HK-2 (cell line): ENCODE results near the gene BPI.
A peak's percentile ranks its signal among the peaks of the same experiment; 100 is the strongest.
"Not testable (repeated sequence)": the region's sequence is repeated elsewhere in the genome, so short reads cannot be mapped to it uniquely, and the experiment has no call there.

Experiments used
- DNase-seq: peaks from one replicate; pipeline ENCODE4 v3.0.0-alpha.2; 2018; ENCODE audit not compliant: unreplicated experiment

BPI gene

DNA sequence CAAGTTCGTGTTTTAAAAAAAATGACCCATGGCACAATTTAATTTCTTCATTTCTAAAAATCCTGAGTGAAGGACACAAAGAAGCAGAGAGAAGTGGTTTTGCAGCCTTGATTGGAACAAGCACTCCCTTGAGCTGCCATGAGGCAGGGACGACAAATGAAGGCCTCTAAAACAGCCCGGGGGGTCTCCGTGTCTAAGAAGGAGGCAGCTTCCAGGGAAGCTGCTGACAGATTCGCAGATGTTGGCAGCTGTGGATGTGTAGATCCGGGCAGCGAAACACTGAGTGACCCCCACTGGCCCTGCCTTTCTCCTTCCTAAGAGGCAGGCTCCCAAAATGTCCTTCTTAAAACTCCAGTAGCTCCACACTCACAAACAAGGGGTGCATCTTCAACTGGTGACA lies 32.8 kb downstream of the BPI start:
- DNase-seq, result no peak

GRCh38 chr20:38337561-38338140 lies 33.7 kb downstream of the BPI start:
- DNase-seq, result peak; percentile 32

- no peak for DNase-seq
These were observed 35.0 kb downstream of the BPI start for GRCh38 chr20:38338849-38339520.

DNA sequence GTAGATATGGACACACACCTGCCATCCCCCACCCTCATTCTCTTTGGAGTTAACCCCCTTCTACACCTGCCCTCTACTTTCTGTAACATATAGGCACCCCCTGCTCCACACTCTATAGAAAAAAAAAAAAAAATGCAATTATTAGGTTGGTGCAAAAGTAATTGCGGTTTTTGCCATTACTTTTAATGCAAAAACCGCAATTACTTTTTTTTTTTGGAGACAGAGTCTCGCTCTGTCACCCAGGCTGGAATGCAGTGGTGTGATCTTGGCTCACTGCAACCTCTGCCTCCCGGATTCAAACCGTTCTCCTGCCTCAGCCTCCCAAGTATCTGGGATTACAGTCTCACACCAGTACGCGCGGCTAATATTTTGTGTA lies 35.6 kb downstream of the BPI start:
- not testable (repeated sequence) for DNase-seq

- no peak for DNase-seq
These were observed 36.0 kb downstream of the BPI start for GRCh38 chr20:38339997-38340396.

- no peak for DNase-seq
These were observed 36.7 kb downstream of the BPI start for GRCh38 chr20:38340693-38341092.

- no peak for DNase-seq
These were observed 38.3 kb downstream of the BPI start for GRCh38 chr20:38342216-38342615.

DNA sequence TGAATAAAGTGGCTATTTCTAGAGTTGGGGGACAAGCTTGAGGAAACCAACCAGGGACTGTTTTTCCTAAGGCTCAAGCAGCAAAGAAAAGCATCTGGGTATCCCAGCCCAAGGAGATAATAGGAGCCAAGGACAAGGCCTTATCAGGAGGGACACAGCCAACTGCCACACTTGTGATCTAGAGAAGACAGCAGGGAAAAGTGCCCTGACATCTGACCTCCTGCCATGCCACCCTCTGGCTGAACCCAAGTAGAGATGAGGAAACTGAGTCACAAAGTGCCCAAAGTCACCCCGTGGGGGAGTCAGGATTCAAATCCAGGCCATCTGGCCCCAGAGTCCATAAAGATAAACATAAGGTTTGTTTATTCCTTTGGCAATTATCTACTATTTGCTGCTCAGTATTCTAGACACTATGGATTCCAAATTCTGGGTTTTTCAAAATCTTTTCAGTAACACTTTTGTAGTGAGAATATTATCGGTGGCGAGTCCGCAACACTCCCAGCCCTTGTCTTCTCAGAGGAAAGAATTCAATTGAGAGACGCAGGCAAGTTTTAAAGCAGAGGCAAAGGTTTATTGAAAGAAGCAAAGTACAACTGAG lies 38.9 kb downstream of the BPI start:
- DNase-seq, result no peak

DNA sequence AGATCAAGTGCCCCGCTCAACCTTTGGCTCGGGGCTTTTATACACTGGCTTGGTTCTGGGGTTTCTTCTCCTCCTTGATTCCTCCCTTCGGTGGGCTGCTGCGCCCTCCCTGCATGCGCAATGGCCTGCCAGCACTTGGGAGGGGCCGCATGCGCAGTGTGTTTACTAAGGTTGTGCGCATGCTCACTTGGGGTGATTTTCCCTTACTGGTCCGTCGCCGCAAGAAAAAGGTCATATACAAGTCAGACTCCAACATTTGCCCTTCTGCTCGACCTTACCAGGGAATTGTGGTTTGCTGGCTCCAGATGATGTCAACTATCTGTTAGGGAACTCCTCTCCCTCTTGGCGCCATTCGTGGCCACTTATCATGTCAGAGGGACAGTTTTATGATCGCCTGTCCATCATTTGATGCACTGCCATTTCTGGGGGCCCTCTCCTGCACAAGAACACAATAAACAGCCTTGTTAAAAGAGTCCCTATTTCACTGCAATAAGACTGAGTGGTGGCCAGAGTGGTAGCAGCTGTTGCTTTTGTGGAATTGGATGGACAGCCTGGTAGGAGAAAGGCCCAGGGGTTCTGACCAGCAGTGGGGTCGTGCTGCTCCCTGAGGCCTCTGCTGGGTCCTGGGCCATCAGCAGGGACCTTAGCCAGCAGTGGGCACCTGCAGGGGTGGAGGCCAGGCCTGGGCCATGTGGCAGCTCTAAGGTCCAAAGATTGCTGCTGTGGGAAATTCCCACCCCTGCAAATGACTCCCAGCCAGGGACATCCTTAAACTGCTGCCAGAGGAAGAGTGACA lies 39.6 kb downstream of the BPI start:
- DNase-seq, result no peak

DNA sequence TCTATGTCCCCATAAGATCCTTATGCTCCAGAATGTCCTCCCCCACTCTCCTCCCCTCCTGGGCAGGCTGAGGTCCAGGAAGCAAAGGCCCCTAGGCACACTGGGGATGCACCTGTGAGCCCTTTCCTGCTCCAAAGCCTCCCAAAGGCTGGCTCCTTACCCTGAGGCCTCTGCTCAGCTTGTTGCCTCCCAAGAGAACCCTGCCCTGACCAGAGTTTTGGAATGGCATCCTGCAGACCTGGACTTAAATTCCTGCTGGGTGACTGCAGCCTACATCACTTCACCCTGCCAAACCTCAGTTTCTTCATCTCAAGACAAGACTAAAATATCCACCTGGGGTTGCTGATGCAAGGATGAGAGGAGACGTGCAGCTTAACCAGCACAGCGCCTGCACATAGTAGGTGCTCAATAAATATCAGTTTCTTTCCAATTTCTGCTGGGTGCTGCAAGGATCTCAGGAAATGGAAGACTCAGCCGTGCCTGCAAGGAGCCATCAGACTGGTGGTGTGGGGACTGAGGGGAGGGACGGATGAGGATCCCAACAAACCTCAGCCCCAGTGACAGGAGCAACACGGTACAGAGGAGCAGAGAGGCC lies 40.2 kb downstream of the BPI start:
- DNase-seq, result no peak

GRCh38 chr20:38345643-38346042 lies 41.7 kb downstream of the BPI start:
- no peak for DNase-seq

GRCh38 chr20:38346247-38346651 lies 42.3 kb downstream of the BPI start, which contains the start of gene LBP:
Gene LBP (plus strand): TSS chr20:38346482. CDS start chr20:38346517, 35 bp downstream.
- DNase-seq, result no peak

GRCh38 chr20:38346741-38347140 lies 42.8 kb downstream of the BPI start:
- no peak for DNase-seq

DNA sequence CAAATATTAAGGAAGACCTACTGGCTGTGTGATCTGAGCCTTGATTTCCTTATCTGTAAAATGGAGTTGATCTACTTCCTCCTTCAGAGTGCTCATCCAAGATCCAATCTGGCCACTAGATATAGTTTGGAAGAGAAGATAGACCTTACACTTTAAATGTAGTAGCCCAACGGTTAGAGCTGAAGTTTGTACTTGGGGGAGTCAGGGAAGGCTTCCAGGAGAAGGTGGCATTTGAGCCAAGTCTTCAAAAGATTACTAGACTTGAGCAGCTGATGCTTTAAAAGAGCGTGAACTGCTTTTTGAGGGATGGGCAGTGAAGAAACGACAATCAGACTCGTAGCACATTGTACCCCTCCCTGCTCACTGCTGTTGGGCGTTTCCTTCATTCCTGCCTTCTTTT lies 45.9 kb downstream of the BPI start:
- DNase-seq, result no peak

DNA sequence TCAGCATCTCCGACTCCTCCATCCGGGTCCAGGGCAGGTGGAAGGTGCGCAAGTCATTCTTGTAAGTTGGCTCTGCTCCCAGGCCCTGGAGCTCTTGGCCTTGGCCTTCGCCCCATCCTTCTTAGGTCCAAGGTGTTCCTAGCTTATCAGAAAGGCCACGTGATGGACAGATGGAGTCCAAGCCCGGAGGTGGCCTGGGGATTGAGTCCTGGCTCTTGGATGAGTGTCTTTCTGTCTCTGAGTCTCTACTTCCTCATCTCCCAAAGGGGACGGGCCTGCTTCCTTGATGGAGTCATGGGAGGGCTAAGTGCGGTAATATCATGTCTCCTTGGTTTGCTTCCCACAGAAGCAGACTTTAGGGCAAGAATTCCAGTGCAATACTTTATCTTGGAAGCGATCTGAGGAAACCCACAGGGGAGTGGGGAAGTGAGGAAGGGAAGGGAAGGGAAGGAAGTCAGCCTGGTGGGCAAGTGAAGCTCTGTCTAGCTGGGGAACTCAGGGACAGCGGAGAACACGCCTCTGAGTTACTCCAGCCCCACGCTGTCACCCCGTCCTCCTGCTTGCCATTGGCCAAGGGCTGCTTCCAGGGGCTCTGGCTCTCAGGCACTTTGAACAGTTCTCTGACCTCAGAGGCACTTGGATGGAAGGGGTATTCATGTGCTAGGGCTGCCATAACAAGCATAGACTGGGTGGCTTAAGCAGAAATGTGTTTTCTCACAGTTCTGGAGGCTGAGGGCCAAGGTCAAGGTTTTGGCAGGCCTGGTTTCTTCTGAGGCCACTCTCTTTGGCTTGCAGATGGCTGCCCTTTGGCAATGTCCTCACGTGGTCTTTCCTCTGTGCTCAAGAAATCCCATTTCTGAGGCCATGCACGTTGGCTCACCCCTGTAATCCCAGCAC lies 47.2 kb downstream of the BPI start:
- no peak for DNase-seq

DNA sequence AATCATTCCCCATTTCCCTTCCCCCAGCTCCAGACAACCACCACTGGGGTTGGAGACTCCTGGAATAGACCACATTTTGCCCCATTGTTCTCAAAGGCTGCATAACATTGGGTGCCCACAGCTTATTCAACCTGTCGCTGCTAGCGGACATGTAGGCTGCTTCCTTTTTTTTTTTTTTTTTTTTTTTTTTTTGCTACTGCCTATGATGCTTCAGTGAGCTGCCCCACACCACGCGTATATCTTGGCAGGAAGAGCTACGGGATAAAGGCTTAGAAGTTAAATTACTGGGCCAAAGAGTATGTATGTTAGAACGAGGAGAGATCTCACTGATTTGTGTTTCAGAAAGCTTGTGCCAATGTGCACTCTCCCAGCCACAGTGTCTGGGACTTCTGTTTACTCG lies 49.4 kb downstream of the BPI start:
- no peak for DNase-seq

DNA sequence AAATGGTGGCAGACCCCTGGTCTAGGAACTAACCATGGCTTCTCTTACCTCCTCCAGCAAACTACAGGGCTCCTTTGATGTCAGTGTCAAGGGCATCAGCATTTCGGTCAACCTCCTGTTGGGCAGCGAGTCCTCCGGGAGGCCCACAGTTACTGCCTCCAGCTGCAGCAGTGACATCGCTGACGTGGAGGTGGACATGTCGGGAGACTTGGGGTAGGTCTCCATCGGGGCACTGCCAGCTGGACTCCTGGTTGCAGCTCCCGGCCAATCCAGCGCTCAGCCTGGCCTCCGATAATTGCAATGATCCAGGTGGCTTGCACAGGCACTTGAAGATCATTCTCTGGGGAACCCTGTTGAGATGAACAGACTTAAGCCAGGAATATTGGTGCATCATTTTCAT lies 50.3 kb downstream of the BPI start:
- DNase-seq, result no peak

GRCh38 chr20:38355161-38356012 lies 51.4 kb downstream of the BPI start:
- DNase-seq, result no peak

DNA sequence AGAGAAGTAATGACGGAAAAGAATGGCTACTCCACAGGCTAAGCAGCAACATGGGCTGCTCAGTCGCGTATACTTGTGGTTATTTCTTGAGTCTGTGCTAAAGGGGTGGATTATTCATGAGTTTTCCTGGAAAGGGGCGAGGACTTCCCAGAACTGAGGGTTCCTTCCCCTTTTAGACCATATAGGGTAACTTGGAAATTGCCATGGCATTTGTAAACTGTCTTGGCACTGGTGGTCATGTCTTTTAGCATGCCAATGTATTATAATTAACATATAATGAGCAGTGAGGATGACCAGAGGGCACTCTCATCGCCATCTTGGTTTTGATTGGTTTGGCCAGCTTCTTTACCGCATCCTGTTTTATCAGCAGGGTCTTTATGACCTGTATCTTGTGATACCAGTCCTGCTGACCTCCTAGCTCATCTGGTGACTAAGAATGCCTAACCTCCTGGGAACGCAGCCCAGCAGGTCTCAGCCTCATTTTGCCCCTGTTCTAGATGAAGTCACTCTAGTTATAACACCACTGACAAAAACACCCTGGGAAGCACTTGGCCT lies 53.8 kb downstream of the BPI start:
- DNase-seq, result no peak

DNA sequence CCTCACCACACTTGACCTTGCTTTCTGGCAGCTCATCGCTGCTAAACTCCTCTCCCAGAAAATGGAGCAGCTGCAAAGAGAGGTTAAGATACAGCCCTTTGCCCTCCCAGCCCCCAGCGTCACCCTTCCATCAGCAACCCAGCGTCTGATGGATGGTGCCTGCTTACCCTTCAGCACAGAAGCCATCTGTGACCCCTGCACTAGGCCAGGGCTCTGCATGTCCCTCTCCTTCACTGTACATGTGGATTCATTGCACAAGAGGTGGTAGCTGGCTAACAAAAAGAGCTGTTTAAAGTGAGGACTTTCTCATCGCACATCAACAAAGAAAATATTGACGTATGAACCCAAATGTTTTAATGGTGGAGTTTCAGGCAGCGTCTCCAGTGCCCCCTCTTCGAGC lies 54.6 kb downstream of the BPI start:
- DNase-seq, result no peak
